Measurements from ENCODE around the gene SRPRA.
A peak's percentile ranks its signal among the peaks of the same experiment; 100 is the strongest.
"Not testable (repeated sequence)": the region's sequence is repeated elsewhere in the genome, so short reads cannot be mapped to it uniquely, and the experiment has no call there.

Gene SRPRA

DNA sequence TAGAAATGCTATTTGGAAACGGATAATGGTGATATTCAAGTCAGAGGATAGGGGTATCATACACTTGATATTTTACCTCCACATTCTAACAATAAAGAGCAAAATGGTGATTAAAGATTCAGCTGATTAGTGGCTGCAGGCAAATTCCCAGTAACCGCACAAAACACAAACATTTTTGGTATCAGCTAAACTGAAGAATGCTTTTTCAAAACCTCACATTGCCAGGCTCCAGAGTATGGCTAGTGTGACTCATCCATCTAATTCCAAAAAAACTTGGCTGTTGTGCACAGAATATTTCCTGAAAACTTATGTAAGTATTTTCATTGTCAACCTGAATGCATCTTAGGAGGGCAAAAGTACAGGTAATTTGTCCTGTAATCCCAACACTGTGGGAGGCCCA is 10.9 kb downstream of the SRPRA start:
- H3K4me3 ChIP-seq (ENCODE audit: low read depth, low read length), result no peak overlapping the region
- no peak for TF ChIP-seq CTCF (conservative IDR thresholded peaks at IDR 0.05; ENCODE audit: low read depth, low read length)
- peak; percentile 70 for DNase-seq (ENCODE audit: low read depth)

- H3K4me3 ChIP-seq (ENCODE audit: low read depth, low read length), result no peak overlapping the region
- TF ChIP-seq CTCF (conservative IDR thresholded peaks at IDR 0.05; ENCODE audit: low read depth, low read length), result no peak
- DNase-seq (ENCODE audit: low read depth), result no peak
Observed at GRCh38 chr11:126257144-126257543, 11.6 kb downstream of the SRPRA start.

DNA sequence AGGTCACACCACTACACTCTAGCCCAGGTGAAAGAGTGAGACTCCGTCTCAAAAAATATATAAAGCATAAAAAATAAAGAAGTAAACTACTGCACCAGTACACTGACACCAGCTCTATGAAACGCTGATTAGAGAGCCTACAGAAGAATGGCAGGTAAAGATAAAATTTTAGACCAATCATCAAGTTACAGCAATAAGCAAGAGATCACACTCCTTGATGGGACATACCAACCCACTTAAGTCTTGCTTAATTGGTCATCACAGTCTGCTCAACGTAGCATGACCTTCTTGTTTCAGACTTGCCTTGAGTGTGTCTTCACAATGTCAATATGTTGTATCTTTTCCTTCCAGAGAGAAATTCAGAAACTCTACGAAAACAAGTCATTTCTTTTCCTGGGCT is 12.5 kb downstream of the SRPRA start:
- no peak for TF ChIP-seq CTCF (conservative IDR thresholded peaks at IDR 0.05; ENCODE audit: low read depth, low read length)
- H3K4me3 ChIP-seq (ENCODE audit: low read depth, low read length), result no peak overlapping the region
- DNase-seq (ENCODE audit: low read depth), result no peak

DNA sequence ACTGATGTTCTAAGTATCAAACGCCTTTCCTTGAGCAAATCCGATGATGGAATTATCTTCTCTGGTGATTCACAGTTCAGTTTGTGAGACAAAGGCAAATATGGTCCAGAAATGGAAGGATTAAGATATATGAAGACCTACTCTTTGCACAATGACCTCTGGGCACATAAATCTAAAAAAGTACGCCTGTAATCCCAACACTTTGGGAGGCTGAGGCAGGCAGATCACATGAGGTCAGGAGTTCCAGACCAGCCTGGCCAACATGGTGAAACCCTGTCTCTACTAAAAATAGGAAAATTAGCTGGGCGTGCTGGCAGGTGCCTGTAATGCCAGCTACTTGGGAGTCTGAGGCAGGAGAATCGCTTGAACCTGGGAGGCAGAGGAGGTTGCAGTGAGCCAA is 13.2 kb downstream of the SRPRA start:
- H3K4me3 ChIP-seq (ENCODE audit: low read depth, low read length); DNase-seq (ENCODE audit: low read depth): not testable (repeated sequence)

DNA sequence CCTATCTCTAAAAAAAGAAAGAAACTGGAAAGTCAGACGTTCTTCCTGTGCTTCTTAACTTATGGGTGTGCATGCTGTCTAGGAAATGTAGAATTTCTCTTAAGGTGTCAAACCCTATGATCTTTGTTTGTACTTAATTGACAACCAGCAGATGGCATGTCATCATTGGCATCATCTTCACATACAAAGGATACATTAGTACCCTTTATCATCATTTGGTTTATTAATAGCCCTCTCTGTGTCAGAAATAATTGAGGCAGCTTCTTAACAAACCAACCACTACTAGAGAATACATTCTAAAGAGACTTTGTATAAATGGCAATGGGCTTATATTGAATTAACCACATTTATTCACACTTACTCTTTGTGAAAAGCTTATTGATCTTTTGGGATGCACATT is 13.9 kb downstream of the SRPRA start:
- H3K4me3 ChIP-seq (ENCODE audit: low read depth, low read length), result no peak overlapping the region
- DNase-seq (ENCODE audit: low read depth), result no peak
- no peak for TF ChIP-seq CTCF (conservative IDR thresholded peaks at IDR 0.05; ENCODE audit: low read depth, low read length)

GRCh38 chr11:126253265-126253664 is 15.4 kb downstream of the SRPRA start:
- H3K4me3 ChIP-seq (ENCODE audit: low read depth, low read length), result no peak overlapping the region
- DNase-seq (ENCODE audit: low read depth), result no peak
- no peak for TF ChIP-seq CTCF (conservative IDR thresholded peaks at IDR 0.05; ENCODE audit: low read depth, low read length)

DNA sequence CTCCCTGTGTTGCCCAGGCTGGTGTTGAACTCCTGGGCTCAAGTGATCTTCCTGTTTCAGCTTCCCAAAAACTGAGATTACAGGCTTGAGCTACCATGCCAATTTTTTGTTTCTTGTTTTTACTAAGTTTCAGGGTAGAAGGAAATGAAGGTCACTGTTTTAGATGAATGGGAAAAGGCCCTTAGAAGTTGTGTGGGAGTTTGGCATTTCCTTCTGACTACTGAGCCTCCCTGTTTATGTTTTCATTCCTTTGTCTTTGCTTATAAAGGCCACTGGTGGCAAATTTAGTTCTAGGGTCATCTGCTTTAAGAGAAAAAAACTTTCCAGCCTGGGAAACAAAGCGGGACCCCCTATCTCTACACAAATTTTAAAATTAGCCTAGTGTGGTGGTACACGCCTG is 22.1 kb downstream of the SRPRA start:
- DNase-seq (ENCODE audit: low read depth), result peak; percentile 47
- no peak for TF ChIP-seq CTCF (conservative IDR thresholded peaks at IDR 0.05; ENCODE audit: low read depth, low read length)

DNA sequence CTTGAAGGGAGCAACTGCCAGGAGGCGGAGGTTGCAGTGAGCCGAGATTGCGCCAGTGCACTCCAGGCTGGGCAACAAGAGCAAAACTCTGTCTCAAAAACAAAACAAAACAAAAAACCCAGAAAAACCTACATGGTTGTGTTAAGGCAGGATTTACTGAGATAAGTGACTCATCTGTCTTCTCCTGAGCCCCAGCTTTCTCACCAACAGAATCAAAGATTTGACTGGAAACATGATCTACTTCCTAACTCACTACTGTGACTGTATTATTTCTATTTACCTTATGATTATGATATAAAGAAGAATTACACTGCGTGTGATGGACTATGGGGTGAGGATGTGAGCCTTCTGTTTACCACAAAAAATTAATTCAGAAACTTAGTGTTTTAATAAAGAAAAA is 35.3 kb downstream of the SRPRA start:
- no peak for TF ChIP-seq CTCF (conservative IDR thresholded peaks at IDR 0.05; ENCODE audit: low read depth, low read length)
- H3K4me3 ChIP-seq (ENCODE audit: low read depth, low read length), result no peak overlapping the region
- DNase-seq (ENCODE audit: low read depth), result peak; percentile 73

More for the DNA sequence above, 22.1 kb downstream of the SRPRA start:
- no peak overlapping the region for H3K4me3 ChIP-seq (ENCODE audit: low read depth, low read length)
